HG03159 (cell line): ENCODE results near the gene PDE4B.
"Not testable (repeated sequence)": the region's sequence is repeated elsewhere in the genome, so short reads cannot be mapped to it uniquely, and the experiment has no call there.

Experiments used
- ATAC-seq: cut with Tn5 transposase; IDR thresholded peaks from one replicate; pipeline ENCODE4 v1.9.1; 2021; ENCODE audit warnings: mild to moderate bottlenecking, moderate library complexity; ENCODE audit not compliant: unreplicated experiment

PDE4B gene

GRCh38 chr1:66108624-66109023 is 315.9 kb downstream of the PDE4B start:
- ATAC-seq: no peak

GRCh38 chr1:66112744-66113400 is 320.2 kb downstream of the PDE4B start:
- no peak for ATAC-seq

GRCh38 chr1:66119148-66119547 is 326.5 kb downstream of the PDE4B start:
- peak; percentile 60 for ATAC-seq

- ATAC-seq: no peak
Measured at GRCh38 chr1:66124670-66125069, 332.0 kb downstream of the PDE4B start.

DNA sequence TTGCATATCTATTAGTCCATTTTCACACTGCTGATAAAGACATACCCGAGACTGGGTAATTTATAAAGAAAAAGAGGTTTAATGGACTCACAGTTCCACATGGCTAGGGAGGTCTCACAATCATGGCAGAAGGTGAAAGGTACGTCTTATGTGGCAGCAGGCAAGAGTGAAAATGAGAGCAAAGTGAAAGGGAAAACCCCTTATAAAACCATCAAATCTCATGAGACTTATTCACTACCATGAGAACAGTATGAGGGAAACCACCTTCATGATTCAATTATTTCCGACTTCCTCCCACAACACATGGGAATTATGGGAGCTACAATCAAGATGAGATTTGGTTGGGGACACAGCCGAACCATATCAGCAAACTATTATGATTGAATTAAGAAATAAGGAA is 335.9 kb downstream of the PDE4B start:
- not testable (repeated sequence) for ATAC-seq

DNA sequence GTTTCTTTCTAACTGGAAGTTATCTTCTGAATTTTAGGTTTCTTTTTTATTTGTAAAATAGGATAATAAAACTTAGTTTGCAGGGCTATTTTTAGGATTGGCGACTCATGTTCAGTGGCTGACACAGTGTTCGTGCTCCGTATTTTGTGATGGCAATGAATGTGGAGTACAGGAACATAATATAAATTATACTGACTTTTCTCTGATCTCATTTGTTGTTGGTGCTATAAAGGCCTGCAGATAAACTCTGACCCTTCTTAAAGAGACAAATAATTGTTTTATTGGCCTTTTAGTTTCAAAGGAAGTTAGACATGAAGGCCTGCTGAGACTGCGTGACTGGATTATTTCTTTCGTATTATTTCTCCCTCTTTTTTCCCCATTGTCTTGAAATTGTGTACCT is 339.6 kb downstream of the PDE4B start:
- no peak for ATAC-seq

GRCh38 chr1:66134004-66134403 is 341.3 kb downstream of the PDE4B start:
- no peak for ATAC-seq

GRCh38 chr1:66135161-66135560 is 342.5 kb downstream of the PDE4B start:
- no peak for ATAC-seq

GRCh38 chr1:66136423-66136822 is 343.7 kb downstream of the PDE4B start:
- not testable (repeated sequence) for ATAC-seq

DNA sequence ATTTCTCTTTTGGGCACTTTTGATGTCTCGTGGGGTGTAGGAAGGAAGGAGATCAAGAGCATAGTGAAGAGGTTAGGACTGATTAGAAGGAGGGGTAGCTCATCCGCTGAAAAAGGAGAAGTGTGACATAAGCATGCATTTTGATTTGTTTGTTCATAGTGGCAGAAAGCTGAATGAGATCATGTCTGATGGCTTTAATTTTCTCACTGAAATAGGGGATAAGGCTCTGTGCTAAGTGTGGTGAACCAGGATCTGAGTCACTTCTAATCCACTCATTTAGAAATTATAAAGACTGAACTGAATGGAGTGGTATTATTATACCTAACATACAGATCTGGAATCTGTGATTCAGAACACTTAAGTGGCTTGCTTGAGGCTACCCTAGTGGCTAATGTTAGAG is 344.5 kb downstream of the PDE4B start:
- ATAC-seq: no peak

GRCh38 chr1:66138613-66139012 is 345.9 kb downstream of the PDE4B start:
- ATAC-seq: no peak

GRCh38 chr1:66140072-66140471 is 347.4 kb downstream of the PDE4B start:
- ATAC-seq: no peak

GRCh38 chr1:66143651-66144050 is 351.0 kb downstream of the PDE4B start:
- ATAC-seq: no peak

DNA sequence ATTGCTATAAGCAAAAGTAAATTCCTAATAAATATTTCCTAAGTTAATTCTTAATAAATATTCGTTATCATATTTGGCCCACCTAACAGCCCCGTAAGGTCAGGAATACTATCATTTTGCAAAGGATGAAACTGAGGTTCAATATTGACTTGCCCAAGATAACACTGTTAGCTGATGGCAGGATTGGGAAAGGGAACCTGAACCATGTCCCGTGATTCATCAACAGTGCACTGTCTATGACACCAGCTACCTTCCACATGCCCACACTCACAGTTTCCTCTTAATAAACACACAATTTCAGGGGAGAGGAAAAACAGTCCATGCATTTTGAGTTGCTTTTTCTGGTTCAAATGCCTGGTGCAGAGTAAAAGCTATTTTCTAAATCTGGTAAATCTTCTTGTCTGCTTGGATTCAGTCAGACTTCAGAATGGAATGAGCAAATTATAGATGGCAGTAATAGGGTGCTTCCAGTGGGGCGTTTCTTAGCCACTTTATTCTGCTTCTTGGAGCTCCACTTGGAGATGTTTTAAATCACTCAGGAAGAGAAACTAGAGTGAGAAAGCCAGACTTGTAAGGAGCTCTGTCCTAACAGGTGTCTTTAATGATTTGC is 354.6 kb downstream of the PDE4B start:
- no peak for ATAC-seq

DNA sequence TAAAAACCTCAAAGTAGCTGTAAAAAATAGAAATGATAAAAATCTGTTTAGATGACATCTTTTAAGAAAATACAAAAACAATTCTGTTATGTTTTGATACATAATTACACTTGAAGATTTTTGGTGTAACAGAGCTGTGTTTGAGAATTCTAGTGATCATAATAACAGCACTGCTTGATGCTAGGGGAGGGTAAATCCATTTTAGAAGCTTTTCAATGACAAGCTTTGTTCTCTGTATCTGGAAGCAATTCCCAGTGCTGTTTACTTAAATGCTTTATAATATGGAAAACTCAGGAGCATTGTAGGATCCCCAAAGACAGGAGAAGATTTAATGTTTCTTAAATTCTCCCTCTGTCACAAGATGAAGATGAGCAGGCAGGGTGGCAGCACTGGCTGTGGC is 359.3 kb downstream of the PDE4B start:
- no peak for ATAC-seq

GRCh38 chr1:66154394-66154793 is 361.7 kb downstream of the PDE4B start:
- ATAC-seq: no peak

DNA sequence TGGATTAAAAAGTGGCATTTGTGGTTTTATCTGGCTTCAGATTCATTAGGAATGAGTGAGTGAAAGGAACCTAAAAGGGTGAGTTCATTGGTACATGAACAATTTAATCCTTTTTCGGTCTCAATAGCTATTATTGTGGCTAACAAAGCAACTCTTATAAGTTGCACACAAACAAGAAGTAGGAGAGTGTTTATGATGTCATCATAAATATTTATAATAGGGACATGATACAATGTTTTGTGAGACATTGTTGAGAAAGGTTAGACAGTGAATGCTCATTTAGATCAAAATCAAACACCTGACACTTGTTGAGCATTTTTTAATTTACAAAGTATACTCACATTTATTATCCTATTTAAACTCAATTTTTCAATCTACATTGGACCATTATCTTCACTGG is 363.4 kb downstream of the PDE4B start:
- no peak for ATAC-seq

- ATAC-seq: no peak
Measured at GRCh38 chr1:66159800-66160199, 367.1 kb downstream of the PDE4B start.

DNA sequence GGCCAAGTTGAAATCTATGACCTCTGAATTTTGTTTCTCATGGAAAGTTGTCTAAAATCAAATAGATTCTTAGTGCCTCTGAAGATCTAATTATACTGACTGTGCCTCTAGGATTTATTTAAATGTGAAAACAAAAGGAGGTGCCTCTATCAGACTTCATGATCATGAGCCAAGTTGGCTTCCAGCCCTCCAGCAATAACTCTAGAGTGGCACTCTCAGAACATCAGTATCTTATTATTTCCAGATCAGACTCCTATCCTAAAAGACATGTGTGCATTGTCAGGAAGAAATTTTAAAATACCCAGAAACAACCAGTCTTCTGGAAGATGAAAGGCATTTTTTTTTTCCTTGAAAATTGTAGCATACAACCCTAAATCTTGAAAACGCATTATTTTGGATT is 368.0 kb downstream of the PDE4B start:
- ATAC-seq: no peak

DNA sequence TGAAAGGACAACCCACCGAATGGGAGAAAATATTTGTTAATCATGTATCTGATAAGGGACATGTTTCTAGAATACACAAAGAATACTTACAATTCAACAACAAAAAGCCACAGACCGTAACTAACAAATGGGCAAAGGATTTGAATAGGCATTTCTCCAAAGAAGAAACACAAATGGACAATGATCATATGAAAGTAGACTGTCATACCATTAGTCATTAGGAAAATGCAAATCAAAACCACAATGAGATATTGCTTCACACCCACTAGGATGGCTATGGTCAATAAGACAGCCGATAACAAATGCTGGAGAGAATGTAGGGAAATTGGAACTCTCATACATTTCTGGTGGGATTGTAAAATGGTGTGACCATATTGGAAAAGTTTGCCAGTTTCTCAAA is 374.1 kb downstream of the PDE4B start:
- ATAC-seq: no peak

DNA sequence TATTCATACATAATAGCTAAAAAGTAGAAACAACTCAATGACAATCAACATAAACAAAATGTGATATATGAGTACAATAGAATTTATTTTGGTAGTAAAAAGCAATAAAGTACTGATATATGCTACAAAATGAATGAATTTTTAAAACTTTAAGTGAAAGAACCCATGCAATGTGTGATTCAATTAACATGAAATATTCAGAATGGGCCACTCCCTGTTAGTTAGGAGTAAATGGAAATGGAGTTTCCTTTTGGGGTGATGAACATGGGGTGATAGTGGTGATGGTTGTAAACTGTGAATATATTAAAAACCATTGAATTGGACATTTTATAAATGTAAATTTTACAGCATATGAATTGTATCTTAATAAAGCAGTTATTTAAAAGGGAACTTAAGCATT is 374.6 kb downstream of the PDE4B start:
- ATAC-seq: no peak

GRCh38 chr1:66168467-66168887 is 375.8 kb downstream of the PDE4B start:
- peak; percentile 51 for ATAC-seq
